ENCODE data around the gene RPL4. TPM values are rescaled to one million over a fixed set of nuclear protein-coding genes. Genes with fewer than 3 reads are reported as not detected.

The RPL4 gene
- polyA plus RNA-seq (2011; rRNA removed) (4,914 and 5,278 TPM in 2 replicates), polyA minus RNA-seq (2011; rRNA and poly(A)+ RNA removed) (2,401 and 3,355 TPM in 2 replicates)

- peak; percentile 52 for DNase-seq (ENCODE audit: low read depth)
- CTCF ChIA-PET, result interaction anchor here (1.4 to 1.5 kb wide), 2 partner anchors 27 to 120 kb away, joined by 4 read pairs; no protein-coding TSS in a partner anchor
- peak within 1 kb of the TSS; percentile 84 for H3K4me3 ChIP-seq (ENCODE audit: low read depth, low read length)
- peaks cover 5% of the 10 kb centered on the region for H3K36me3 ChIP-seq (ENCODE audit: control insufficient read depth, insufficient read depth, low read length)
- H3K27me3 ChIP-seq (ENCODE audit: control insufficient read depth, insufficient read depth, low read length), result no peaks in the 10 kb centered on the region
- TF ChIP-seq, protein P1, sequence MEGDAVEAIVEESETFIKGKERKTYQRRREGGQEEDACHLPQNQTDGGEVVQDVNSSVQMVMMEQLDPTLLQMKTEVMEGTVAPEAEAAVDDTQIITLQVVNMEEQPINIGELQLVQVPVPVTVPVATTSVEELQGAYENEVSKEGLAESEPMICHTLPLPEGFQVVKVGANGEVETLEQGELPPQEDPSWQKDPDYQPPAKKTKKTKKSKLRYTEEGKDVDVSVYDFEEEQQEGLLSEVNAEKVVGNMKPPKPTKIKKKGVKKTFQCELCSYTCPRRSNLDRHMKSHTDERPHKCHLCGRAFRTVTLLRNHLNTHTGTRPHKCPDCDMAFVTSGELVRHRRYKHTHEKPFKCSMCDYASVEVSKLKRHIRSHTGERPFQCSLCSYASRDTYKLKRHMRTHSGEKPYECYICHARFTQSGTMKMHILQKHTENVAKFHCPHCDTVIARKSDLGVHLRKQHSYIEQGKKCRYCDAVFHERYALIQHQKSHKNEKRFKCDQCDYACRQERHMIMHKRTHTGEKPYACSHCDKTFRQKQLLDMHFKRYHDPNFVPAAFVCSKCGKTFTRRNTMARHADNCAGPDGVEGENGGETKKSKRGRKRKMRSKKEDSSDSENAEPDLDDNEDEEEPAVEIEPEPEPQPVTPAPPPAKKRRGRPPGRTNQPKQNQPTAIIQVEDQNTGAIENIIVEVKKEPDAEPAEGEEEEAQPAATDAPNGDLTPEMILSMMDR (IDR thresholded peaks at IDR 0.05; ENCODE audit: insufficient read depth, low read depth, low read length), result no peak
- POLR2A ChIA-PET, result interaction anchor here (0.6 kb wide), 1 partner anchor 27 kb away, joined by 3 read pairs; no protein-coding TSS in a partner anchor
Observed at GRCh38 chr15:66504563-66505429, at the start of gene RPL4, which contains the start of gene ZWILCH. RPL4 (minus strand) TSS chr15:66504855; CDS start chr15:66504790, 65 bp downstream. ZWILCH (plus strand) TSS chr15:66505326; CDS start chr15:66505339, 13 bp downstream.

- CTCF ChIA-PET, result interaction anchor here (0.7 kb wide), 1 partner anchor 975 kb away, joined by 3 read pairs; no protein-coding TSS in a partner anchor
- POLR2A ChIA-PET, result no interaction called here
- H3K36me3 ChIP-seq (ENCODE audit: control insufficient read depth, insufficient read depth, low read length), result no peaks in the 10 kb centered on the region
- no peak for DNase-seq (ENCODE audit: low read depth)
- TF ChIP-seq, protein P1 (IDR thresholded peaks at IDR 0.05; ENCODE audit: insufficient read depth, low read depth, low read length), result no peak
- no peaks in the 10 kb centered on the region for H3K27me3 ChIP-seq (ENCODE audit: control insufficient read depth, insufficient read depth, low read length)
- H3K4me3 ChIP-seq (ENCODE audit: low read depth, low read length), result no peak overlapping the region
Observed at GRCh38 chr15:66545255-66545654, 40.6 kb upstream of the RPL4 start.

DNA sequence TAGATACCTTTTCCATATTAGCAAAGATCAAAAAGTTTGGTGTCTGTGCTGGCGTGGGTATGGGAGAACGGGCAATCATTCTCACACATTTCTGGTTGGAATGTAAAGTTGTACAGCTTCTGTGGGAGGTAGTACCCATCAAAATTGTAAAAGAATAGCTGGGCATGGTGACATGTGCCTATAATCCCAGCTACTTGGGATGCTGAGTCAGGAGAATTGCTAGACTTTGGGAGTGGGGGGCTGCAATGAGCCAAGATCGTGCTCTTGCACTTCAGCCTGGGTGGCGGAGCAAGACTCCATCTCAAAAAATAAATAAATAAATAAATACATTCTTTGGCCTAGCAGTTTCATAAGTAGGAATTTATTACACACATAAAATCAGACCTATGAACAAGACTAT, 38.2 kb upstream of the RPL4 start:
- Histone ChIP-seq H3K36me3 (ENCODE audit: control insufficient read depth, insufficient read depth, low read length) (0 out of 2 replicates have a peak, but pooled peaks cover 1% of the 10 kb centered on the region), H3K27me3 (ENCODE audit: control insufficient read depth, insufficient read depth, low read length) (no peaks in the 10 kb centered on the region), H3K4me3 (ENCODE audit: low read depth, low read length) (no peak overlapping the region)
- ChIA-PET POLR2A (no interaction called here), CTCF (interaction anchor here (1.1 to 1.3 kb wide), 2 partner anchors 24 to 45 kb away, joined by 4 read pairs; partner anchors contain the start of gene SNAPC5)
- TF ChIP-seq, protein P1 (IDR thresholded peaks at IDR 0.05; ENCODE audit: insufficient read depth, low read depth, low read length), result no peak
- no peak for DNase-seq (ENCODE audit: low read depth)

DNA sequence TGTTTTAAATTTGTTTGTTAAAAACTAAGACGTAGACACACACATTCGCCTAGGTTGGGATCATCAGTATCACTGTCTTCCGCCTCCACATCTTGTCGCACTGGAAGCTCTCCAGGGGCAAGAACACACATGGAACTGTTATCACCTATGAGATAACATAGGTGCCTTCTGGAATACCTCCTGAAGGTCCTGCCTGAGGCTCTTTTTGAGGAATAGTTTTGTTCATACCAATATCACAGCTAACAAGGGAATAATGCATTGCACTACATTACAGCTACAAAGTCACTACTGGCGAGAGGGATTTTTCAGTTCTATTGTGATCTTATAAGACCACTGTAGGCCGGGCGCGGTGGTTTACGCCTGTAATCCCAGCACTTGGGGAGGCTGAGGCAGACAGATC, 30.4 kb upstream of the RPL4 start:
- Histone ChIP-seq H3K27me3 (ENCODE audit: control insufficient read depth, insufficient read depth, low read length) (no peaks in the 10 kb centered on the region), H3K36me3 (ENCODE audit: control insufficient read depth, insufficient read depth, low read length) (0 out of 2 replicates have a peak, but pooled peaks cover 1% of the 10 kb centered on the region), H3K4me3 (ENCODE audit: low read depth, low read length) (no peak overlapping the region)
- ChIA-PET CTCF (interaction anchor here (0.7 to 1.1 kb wide), 2 partner anchors 32 to 320 kb away, joined by 3 read pairs; no protein-coding TSS in a partner anchor), POLR2A (no interaction called here)
- TF ChIP-seq, protein P1 (IDR thresholded peaks at IDR 0.05; ENCODE audit: insufficient read depth, low read depth, low read length), result no peak
- no peak for DNase-seq (ENCODE audit: low read depth)

GRCh38 chr15:66524838-66525237, 20.2 kb upstream of the RPL4 start:
- Histone ChIP-seq H3K27me3 (ENCODE audit: control insufficient read depth, insufficient read depth, low read length) (no peaks in the 10 kb centered on the region), H3K36me3 (ENCODE audit: control insufficient read depth, insufficient read depth, low read length) (no peaks in the 10 kb centered on the region), H3K4me3 (ENCODE audit: low read depth, low read length) (no peak overlapping the region)
- CTCF ChIA-PET, result interaction anchor here (1.1 kb wide), 1 partner anchor 42 kb away, joined by 3 read pairs; no protein-coding TSS in a partner anchor
- POLR2A ChIA-PET, result no interaction called here
- DNase-seq (ENCODE audit: low read depth), result no peak
- TF ChIP-seq, protein P1 (IDR thresholded peaks at IDR 0.05; ENCODE audit: insufficient read depth, low read depth, low read length), result no peak
